ENCODE results near the gene IGSF23. TPM values are rescaled to one million over a fixed set of nuclear protein-coding genes. Genes with fewer than 3 reads are reported as not detected.

Gene IGSF23
- total RNA-seq, 3 donors from 2014 or later: not detected

DNA sequence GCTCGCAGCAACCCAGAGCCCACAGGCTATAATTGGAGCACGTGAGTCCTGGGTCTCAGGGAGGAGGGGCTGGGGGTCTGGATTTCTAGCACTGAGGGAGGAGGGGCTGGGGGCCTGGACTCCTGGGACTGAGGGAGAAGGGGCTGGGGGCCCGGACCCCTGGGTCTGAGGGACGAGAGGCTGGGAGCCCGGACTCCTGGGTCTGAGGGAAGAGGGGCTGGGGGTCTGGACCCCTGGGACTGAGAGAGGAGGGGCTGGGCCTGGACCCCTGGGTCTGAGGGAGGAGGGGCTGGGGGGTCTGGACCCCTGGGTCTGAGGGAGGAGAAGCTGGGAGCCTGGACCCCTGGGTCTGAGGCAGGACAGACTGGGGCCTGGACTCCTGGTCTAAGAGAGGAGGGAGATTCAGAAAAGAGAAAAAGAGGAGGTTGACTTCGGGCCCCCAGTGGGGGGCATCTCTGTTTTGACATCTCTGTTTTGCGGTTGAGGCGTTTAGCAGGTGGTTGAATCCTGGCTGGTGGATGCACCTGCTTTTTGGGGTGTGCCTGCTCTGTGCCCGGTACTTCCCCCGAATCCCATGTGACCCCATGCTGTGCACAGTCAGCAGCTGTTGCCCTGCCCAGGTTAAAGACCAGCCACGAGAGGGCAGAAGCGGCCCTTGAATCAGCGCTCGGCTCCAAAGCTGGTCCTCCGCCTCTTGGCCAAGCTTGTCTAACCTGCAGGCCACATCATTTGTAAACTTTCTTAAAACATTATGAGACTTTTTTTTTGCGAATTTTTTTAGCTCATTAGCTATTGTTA is 40.8 kb downstream of the IGSF23 start:
- Histone ChIP-seq H3K36me3 (ENCODE audit: low read depth) (peaks cover 3% of the 10 kb centered on the region), H3K4me3 (no peak overlapping the region), H3K9me3 (no peaks in the 10 kb centered on the region), H3K4me1 (ENCODE audit: low read depth) (no peaks in the 10 kb centered on the region)
- TF ChIP-seq, protein P1, sequence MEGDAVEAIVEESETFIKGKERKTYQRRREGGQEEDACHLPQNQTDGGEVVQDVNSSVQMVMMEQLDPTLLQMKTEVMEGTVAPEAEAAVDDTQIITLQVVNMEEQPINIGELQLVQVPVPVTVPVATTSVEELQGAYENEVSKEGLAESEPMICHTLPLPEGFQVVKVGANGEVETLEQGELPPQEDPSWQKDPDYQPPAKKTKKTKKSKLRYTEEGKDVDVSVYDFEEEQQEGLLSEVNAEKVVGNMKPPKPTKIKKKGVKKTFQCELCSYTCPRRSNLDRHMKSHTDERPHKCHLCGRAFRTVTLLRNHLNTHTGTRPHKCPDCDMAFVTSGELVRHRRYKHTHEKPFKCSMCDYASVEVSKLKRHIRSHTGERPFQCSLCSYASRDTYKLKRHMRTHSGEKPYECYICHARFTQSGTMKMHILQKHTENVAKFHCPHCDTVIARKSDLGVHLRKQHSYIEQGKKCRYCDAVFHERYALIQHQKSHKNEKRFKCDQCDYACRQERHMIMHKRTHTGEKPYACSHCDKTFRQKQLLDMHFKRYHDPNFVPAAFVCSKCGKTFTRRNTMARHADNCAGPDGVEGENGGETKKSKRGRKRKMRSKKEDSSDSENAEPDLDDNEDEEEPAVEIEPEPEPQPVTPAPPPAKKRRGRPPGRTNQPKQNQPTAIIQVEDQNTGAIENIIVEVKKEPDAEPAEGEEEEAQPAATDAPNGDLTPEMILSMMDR (IDR thresholded peaks at IDR 0.05): no peak
- intact Hi-C loops (cut with DNase I, micrococcal nuclease): loop anchor here in 1 of 2 donors (10.0 kb wide), 1 partner anchor 79 kb away; no protein-coding TSS in a partner anchor
- ATAC-seq (peak; percentile 93), DNase-seq (peak; percentile 81 to 90 (median 86))

DNA sequence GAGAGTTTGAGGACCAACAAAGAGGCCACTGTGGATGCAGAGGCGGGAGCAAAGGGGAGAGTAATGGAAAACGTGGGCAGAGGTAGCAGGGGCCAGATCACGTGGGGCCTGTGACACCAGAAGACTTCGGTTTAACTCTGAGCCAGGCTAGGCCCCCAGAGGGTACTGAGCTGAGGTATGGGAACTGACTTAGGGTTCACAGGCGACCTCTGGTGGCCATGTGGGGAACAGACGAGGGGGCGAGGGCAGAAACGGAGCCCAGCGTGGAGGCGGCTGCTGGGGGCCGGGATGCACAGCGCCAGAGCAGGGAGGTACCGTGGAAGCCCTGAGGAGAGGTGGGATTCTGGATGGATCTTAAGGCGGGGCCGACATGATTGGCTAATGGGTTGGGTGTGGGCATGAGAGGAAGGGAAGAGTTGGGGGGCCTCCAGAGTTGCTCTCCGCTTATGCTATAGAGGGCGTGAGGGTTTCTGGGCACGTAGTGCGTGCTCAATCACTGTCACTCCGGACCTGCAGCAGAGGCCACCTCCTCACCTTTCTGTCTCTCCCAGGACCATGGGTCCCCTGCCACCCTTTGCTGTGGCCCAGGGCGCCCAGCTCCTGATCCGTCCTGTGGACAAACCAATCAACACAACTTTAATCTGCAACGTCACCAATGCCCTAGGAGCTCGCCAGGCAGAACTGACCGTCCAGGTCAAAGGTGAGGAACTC is 44.0 kb downstream of the IGSF23 start:
- DNase-seq (peak; percentile 60 to 78 (median 73)), ATAC-seq (peak; percentile 71)
- no peak overlapping the region for H3K4me3 ChIP-seq
- H3K9me3 ChIP-seq: no peaks in the 10 kb centered on the region
- intact Hi-C loops (cut with DNase I, micrococcal nuclease): loop anchor here (5.0 to 10.0 kb wide), 2 partner anchors 80 to 83 kb away; no protein-coding TSS in a partner anchor
- H3K36me3 ChIP-seq (ENCODE audit: low read depth): peaks cover 5% of the 10 kb centered on the region
- no peaks in the 10 kb centered on the region for H3K4me1 ChIP-seq (ENCODE audit: low read depth)
- TF ChIP-seq, protein P1 (IDR thresholded peaks at IDR 0.05): peak; percentile 89

DNA sequence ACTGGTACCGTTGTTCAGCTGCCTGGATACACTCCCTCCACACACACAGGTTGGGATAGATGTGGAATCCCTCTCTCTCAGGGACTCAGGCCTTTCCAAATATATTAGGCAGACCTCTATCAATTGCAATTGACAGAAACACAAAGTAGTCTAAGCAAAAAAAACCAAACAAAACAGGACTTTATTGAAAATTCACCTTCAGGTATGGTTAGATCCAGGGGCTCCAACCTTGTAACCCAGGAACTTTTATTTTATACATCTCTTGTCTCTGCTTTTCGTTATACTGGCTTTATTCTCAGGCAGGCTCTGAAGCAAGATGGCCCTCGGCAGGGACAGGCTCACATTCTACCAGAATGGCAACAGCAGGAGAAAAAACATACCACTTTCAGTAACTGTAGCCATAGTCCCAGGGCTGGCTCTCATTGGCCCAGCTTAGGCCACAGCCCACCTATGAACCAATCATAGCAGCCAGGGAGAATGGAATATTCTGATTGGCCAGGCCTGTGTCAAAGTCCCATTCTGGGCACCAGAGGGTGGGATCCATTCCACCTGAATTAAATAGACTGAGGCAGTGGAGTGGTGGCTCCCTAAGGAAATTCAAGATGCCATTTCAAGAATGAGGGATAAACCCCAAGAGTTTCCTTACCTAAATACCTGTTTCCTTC is 44.8 kb downstream of the IGSF23 start:
- peak; percentile 11 for ATAC-seq
- TF ChIP-seq, protein P1 (IDR thresholded peaks at IDR 0.05): no peak
- Histone ChIP-seq H3K4me1 (ENCODE audit: low read depth) (no peaks in the 10 kb centered on the region), H3K36me3 (ENCODE audit: low read depth) (peaks cover 6% of the 10 kb centered on the region), H3K9me3 (no peaks in the 10 kb centered on the region), H3K4me3 (no peak overlapping the region)
- intact Hi-C loops (cut with DNase I, micrococcal nuclease): loop anchor here (5.0 to 10.0 kb wide), 2 partner anchors 81 to 83 kb away; no protein-coding TSS in a partner anchor
- no peak for DNase-seq

DNA sequence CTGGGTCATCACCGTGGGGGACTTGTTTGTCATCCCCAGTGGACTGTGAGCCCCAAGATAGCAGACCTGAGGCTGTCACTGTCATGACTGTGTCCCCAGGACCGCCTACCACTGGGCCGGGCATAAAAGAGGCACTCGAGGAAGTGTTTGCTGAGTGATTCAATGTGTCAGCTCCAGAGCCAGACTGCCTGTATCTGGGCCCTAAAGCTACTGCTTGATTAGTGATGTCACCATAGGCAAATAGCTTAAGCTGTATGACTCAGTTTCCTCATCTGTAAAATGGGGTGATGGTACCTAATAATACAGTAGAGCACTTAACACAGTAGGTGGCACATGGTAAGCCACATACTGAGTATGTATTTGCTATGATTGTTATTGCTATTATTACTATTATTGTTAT is 46.7 kb downstream of the IGSF23 start:
- no peak for ATAC-seq
- TF ChIP-seq, protein P1 (IDR thresholded peaks at IDR 0.05): no peak
- Histone ChIP-seq H3K4me3 (no peak overlapping the region), H3K4me1 (ENCODE audit: low read depth) (no peaks in the 10 kb centered on the region), H3K36me3 (ENCODE audit: low read depth) (peaks cover 6% of the 10 kb centered on the region), H3K9me3 (no peaks in the 10 kb centered on the region)
- no peak for DNase-seq
- intact Hi-C loops (cut with DNase I, micrococcal nuclease): no loop called here

DNA sequence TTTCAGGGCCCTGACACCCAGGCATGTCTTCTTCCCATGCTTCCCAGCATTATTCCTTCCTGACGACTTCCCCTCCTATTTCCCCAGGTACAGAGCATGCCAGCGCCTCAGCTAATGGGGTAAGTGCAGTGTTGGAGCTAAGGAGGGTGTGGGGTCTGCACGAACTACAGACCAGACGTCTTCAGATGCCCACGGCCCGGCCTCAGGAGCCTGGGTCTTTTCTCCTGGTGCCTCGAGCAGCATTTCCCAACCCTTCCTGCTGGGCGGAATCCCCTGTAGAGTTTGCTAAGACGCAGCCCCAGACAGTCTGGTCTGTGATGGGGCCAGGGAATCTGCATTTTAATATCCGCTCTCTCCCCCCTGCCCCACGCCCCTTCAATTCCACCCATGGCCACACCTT is 47.8 kb downstream of the IGSF23 start:
- H3K4me3 ChIP-seq: no peak overlapping the region
- TF ChIP-seq, protein P1 (IDR thresholded peaks at IDR 0.05): no peak
- no peaks in the 10 kb centered on the region for H3K9me3 ChIP-seq
- peaks cover 6% of the 10 kb centered on the region for H3K36me3 ChIP-seq (ENCODE audit: low read depth)
- DNase-seq (no peak), ATAC-seq (no peak)
- H3K4me1 ChIP-seq (ENCODE audit: low read depth): no peaks in the 10 kb centered on the region
- intact Hi-C loops (cut with DNase I, micrococcal nuclease): no loop called here
